GM12878 (cell line): ENCODE data around the gene ELK4. TPM values are rescaled to one million over a fixed set of nuclear protein-coding genes. Genes with fewer than 3 reads are reported as not detected.

Experiments
- ATAC-seq: fragments of 200-7000 bp; cut with Tn5 transposase; 3 replicates; pipeline ENCODE4 v1.9.1; 2020; ENCODE audit warnings: mild to moderate bottlenecking, moderate library complexity
- BruUV-seq: library from RNA; stranded (reverse); fragments of 400-500 nt; replicated peaks from 2 replicates; lab custom pipeline; 2021; lab: Mats Ljungman, UMichigan
- CTCF ChIA-PET: fragments of 300-600 bp; sonication (Branson Sonifier 250); formaldehyde crosslinking; extraction: SDS; loops from one replicate; lab custom pipeline; 2021; ENCODE audit warnings: inconsistent platforms; lab: Yijun Ruan, JAX
- POLR2A ChIA-PET: fragments of 350-600 bp; formaldehyde crosslinking; extraction: SDS; loops from one replicate; lab custom pipeline; 2021; ENCODE audit warnings: inconsistent platforms; lab: Charles Lee
- RAD21 ChIA-PET: fragments of 300-600 bp; sonication (Branson Sonifier 250); formaldehyde crosslinking; loops from one replicate; lab custom pipeline; 2023; ENCODE audit warnings: antibody characterized with exemption; ENCODE audit not compliant: unreplicated experiment; lab: Charles Lee
- SMC1A ChIA-PET: fragments of 300-600 bp; sonication (Branson Sonifier 250); formaldehyde crosslinking; loops from one replicate; lab custom pipeline; 2023; ENCODE audit not compliant: unreplicated experiment, uncharacterized antibody; lab: Charles Lee
- DNase-seq: peaks from one replicate; pipeline ENCODE4 v3.0.0-alpha.2; 2011; ENCODE audit warnings: low read depth, low spot score
- FAIRE-seq: peaks from 3 replicates; lab custom pipeline; 2011; peaks lifted over from hg19 to GRCh38; lab: Jason Lieb, UNC
- H2AFZ ChIP-seq: 2 replicates; pipeline ENCODE4 v1.6.0; 2011; ENCODE audit warnings: low read depth, low read length, control low read depth; ENCODE audit not compliant: control insufficient read depth
- H3K27ac ChIP-seq: 2 replicates; pipeline ENCODE4 v1.5.1; 2011; ENCODE audit warnings: control low read depth; ENCODE audit not compliant: control insufficient read depth, insufficient read depth
- H3K27me3 ChIP-seq, 2 experiments: replicated peaks in 1 of 2; 2 replicates each; pipeline versions ENCODE4 v1.6.0 to v1.6.1; 2011; ENCODE audit warnings: low read length in 1 of 2; ENCODE audit not compliant: control insufficient read depth in 2 of 2, insufficient read depth in 2 of 2
- H3K36me3 ChIP-seq, 2 experiments: 2 replicates each; pipeline ENCODE4 v1.5.1; 2011; ENCODE audit warnings: low read length in 1 of 2; ENCODE audit not compliant: control insufficient read depth in 2 of 2, insufficient read depth in 2 of 2
- H3K4me1 ChIP-seq: 2 replicates; pipeline ENCODE4 v1.6.1; 2011; ENCODE audit warnings: mild to moderate bottlenecking, low read length, moderate library complexity, mixed read lengths; ENCODE audit not compliant: control insufficient read depth, insufficient read depth
- H3K4me2 ChIP-seq: 2 replicates; pipeline ENCODE4 v1.6.0; 2011; ENCODE audit warnings: control low read depth; ENCODE audit not compliant: control insufficient read depth, insufficient read depth
- H3K4me3 ChIP-seq: fragments of 200-600 bp; sonication (generic); 2 replicates; pipeline ENCODE4 v1.5.1; 2016
- H3K79me2 ChIP-seq: 2 replicates; pipeline ENCODE4 v1.6.0; 2011; ENCODE audit warnings: low read length; ENCODE audit not compliant: control insufficient read depth, insufficient read depth
- H3K9ac ChIP-seq: 2 replicates; pipeline ENCODE4 v1.8.0; 2011; ENCODE audit warnings: low read length, control low read depth, mixed read lengths; ENCODE audit not compliant: control insufficient read depth, insufficient read depth
- H3K9me3 ChIP-seq: replicated peaks from 3 replicates; pipeline ENCODE4 v1.5.1; 2011; ENCODE audit warnings: mild to moderate bottlenecking, low read length; ENCODE audit not compliant: control insufficient read depth, insufficient read depth
- H4K20me1 ChIP-seq: 2 replicates; pipeline ENCODE4 v1.6.0; 2011; ENCODE audit not compliant: control insufficient read depth, insufficient read depth
- FOXK2 ChIP-seq: fragments of 450-650 bp; IDR thresholded peaks from 2 replicates; pipeline ENCODE4 v1.6.1; 2017; ENCODE audit warnings: mild to moderate bottlenecking, moderate library complexity
- MEF2A ChIP-seq: IDR thresholded peaks from 2 replicates; pipeline ENCODE4 v1.6.1; 2011; ENCODE audit warnings: low read depth, mild to moderate bottlenecking, low read length, moderate library complexity; ENCODE audit not compliant: insufficient read depth
- MYB ChIP-seq: fragments of 150-350 bp; IDR thresholded peaks from 2 replicates; pipeline ENCODE4 v1.6.1; 2014; ENCODE audit warnings: mild to moderate bottlenecking, low read depth, low read length, borderline replicate concordance
- NFYB ChIP-seq: IDR thresholded peaks from 2 replicates; pipeline ENCODE4 v1.6.1; 2011; ENCODE audit warnings: low read depth, mild to moderate bottlenecking, low read length, improper control_type of control experiment, moderate library complexity; ENCODE audit not compliant: insufficient read depth
- PAX5 ChIP-seq: IDR thresholded peaks from 2 replicates; pipeline ENCODE4 v1.6.1; 2011; ENCODE audit warnings: low read depth, low read length, borderline replicate concordance
- RAD21 ChIP-seq: IDR thresholded peaks from 2 replicates; pipeline ENCODE4 v1.6.1; 2011; ENCODE audit warnings: mild to moderate bottlenecking, low read depth, low read length, moderate library complexity; ENCODE audit not compliant: insufficient read depth
- RB1 ChIP-seq: fragments of 450-650 bp; formaldehyde crosslinking; IDR thresholded peaks from 2 replicates; pipeline ENCODE4 v1.6.1; 2017; ENCODE audit warnings: mild to moderate bottlenecking, borderline replicate concordance
- RUNX3 ChIP-seq: IDR thresholded peaks from 2 replicates; pipeline ENCODE4 v1.6.1; 2012; ENCODE audit warnings: low read length, inconsistent platforms
- SIX5 ChIP-seq: IDR thresholded peaks from 2 replicates; pipeline ENCODE4 v1.6.1; 2011; ENCODE audit warnings: mild to moderate bottlenecking, low read depth, low read length, moderate library complexity; ENCODE audit not compliant: severe bottlenecking
- WGBS: methylation state at CpG from one replicate; pipeline ENCODE4 v1.1.6; 2016; ENCODE audit warnings: low lambda C conversion rate; ENCODE audit not compliant: insufficient replicate concordance, insufficient coverage; ENCODE audit errors: missing lambda C conversion rate; 5-methylcytosine and 5-hydroxymethylcytosine counted together
- in situ Hi-C: fragments of 300-500 bp; cut with MboI; formaldehyde crosslinking; loops from 9 replicates; pipeline ENCODE4 v1.14.3; 2018; ENCODE audit warnings: mixed read lengths
- intact Hi-C: fragments of 100-400 bp; cut with micrococcal nuclease; formaldehyde crosslinking; loops from one replicate; pipeline ENCODE4 v1.14.2; 2022; ENCODE audit not compliant: unreplicated experiment
- polyA plus RNA-seq, 11 experiments: library from polyadenylated mRNA; depleted of rRNA in 4 of 11; unstranded in 6 of 11; stranded (reverse) in 5 of 11; fragments of >200 nt; fragmentation: Nextera tagmentation in 4 of 11; fragmentation: Illumina TruSeq in 1 of 11; extraction: Ambion mirVana in 4 of 11; extraction: Trizol in 1 of 11; gene quantifications; 1 replicate in 1 of 11; 2 replicates in 10 of 11; pipeline versions ENCODE4 v1.2.1 to v1.2.3, GENCODE V29; 2011 to 2016; ENCODE audit warnings: inconsistent platforms in 2 of 11, missing spikeins in 2 of 11, low read depth in 1 of 11
- total RNA-seq, 4 experiments: library from RNA; depleted of rRNA in 3 of 4; stranded (reverse); fragments of >200 nt in 3 of 4; fragmentation: Illumina TruSeq in 1 of 4; extraction: Trizol in 1 of 4; gene quantifications; 2 replicates each; pipeline versions ENCODE4 v1.2.1 to v1.2.3, GENCODE V29; 2013 to 2021
- TF ChIP-seq, protein P1 (sequence below): fragments of 450-650 bp; IDR thresholded peaks from 2 replicates; pipeline ENCODE4 v1.6.1; 2014; ENCODE audit warnings: mild to moderate bottlenecking
- TF ChIP-seq, protein P2 (sequence below): fragments of 450-650 bp; IDR thresholded peaks from 2 replicates; pipeline ENCODE4 v1.6.1; 2016; ENCODE audit warnings: mild to moderate bottlenecking

ELK4 gene
- total and polyA plus RNA-seq, 10 of the 15 experiments (the other 5 are each of a cell fraction or from before 2014, with no cell fraction given): 5.2 to 71.5 (median 18.5) TPM

DNA sequence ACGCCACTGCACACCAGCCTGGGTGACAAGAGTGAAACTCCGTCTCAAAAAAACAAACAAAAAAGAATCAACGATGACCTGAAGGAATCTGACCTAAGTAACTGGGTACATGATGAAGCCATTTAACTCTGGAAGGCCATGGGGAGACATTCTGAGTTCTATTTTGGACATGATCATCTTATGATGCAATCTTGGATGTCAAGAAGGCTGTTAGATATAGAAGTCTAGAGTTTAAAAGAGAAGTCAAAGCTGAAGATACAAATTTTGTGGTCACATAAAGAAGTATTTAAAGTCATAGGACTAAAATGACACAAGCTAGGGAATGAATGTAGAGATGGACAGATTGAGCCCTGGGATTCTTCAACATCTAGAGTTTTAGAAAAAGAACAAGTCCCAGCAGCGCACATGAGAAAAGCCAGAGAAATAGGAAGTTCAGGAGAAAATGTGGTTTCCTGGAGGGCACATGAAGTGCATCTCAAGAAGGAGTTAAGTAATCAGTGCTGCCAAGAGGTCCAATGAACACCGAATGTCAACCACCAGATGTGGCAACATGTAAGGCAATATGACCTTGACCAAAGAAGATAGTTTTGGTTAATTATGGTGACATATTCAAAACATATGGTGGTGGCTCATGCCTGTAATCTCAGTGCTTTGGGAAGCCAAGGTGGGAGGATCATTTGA, 26.8 kb downstream of the ELK4 start:
- H3K9me3 ChIP-seq: no peaks in the 10 kb centered on the region; the same call in 2 of the 3 replicates
- no peak for FAIRE-seq
- no peaks in the 10 kb centered on the region for H4K20me1 ChIP-seq
- TF ChIP-seq RUNX3: peak; percentile 52
- TF ChIP-seq, protein P1, sequence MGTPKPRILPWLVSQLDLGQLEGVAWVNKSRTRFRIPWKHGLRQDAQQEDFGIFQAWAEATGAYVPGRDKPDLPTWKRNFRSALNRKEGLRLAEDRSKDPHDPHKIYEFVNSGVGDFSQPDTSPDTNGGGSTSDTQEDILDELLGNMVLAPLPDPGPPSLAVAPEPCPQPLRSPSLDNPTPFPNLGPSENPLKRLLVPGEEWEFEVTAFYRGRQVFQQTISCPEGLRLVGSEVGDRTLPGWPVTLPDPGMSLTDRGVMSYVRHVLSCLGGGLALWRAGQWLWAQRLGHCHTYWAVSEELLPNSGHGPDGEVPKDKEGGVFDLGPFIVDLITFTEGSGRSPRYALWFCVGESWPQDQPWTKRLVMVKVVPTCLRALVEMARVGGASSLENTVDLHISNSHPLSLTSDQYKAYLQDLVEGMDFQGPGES: no peak
- TF ChIP-seq MEF2A: 0 out of 2 replicates have a peak, but pooled peaks have one; percentile 19
- H3K36me3 ChIP-seq: peaks cover 2 to 9% of the 10 kb centered on the region in 2 experiments
- H3K9ac ChIP-seq: no peak overlapping the region
- H3K79me2 ChIP-seq: peaks cover 1% of the 10 kb centered on the region
- no peak overlapping the region for H3K4me3 ChIP-seq
- no peaks in the 10 kb centered on the region for H3K27me3 ChIP-seq
- H3K27ac ChIP-seq: no peak overlapping the region
- WGBS: 61% methylated on average over 5 of the region's 5 CpGs
- intact Hi-C loops (no loop called here), in situ Hi-C loops (no loop called here)
- H3K4me1 ChIP-seq: peaks cover 17% of the 10 kb centered on the region
- ChIA-PET SMC1A (interaction anchor here (1.1 to 1.3 kb wide), 2 partner anchors 9 to 24 kb away, joined by 3 to 5 read pairs; no protein-coding TSS in a partner anchor), RAD21 (no interaction called here), POLR2A (no interaction called here), CTCF (interaction anchor here (1.3 kb wide), 1 partner anchor 13 kb away, joined by 3 read pairs; no protein-coding TSS in a partner anchor)
- no TSS peak for BruUV-seq
- no peak overlapping the region for H2AFZ ChIP-seq
- no peak for ATAC-seq
- DNase-seq: no peak
- no peak overlapping the region for H3K4me2 ChIP-seq

DNA sequence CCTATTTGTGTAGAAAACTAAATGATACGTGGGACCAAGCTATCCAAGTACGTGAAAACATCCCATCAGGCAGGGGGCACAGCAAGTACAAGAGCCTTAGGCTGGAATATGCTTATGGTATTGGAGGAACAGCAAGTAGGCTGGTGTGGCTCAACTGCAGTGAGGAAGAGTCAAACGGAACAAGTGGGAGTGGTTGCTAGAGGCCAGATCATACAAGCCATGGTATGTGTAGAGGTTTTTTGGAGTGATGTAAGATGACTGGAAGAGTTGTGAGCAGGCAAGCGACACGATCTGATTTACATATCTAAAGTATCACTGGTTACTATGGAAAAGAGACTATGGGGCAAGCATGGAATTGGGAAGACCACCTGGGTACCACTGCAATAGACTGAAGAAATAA, 27.8 kb downstream of the ELK4 start:
- Histone ChIP-seq H3K36me3 (peaks cover 2 to 14% of the 10 kb centered on the region in 2 experiments), H3K9ac (no peak overlapping the region), H3K27me3 (no peaks in the 10 kb centered on the region), H4K20me1 (no peaks in the 10 kb centered on the region), H3K79me2 (no peaks in the 10 kb centered on the region; the same call in 1 of the 2 replicates), H3K4me3 (no peak overlapping the region), H3K27ac (no peak overlapping the region), H3K4me1 (peaks cover 22% of the 10 kb centered on the region), H3K4me2 (no peak overlapping the region), H3K9me3 (no peaks in the 10 kb centered on the region; the same call in 2 of the 3 replicates), H2AFZ (no peak overlapping the region)
- intact Hi-C loops: no loop called here
- FAIRE-seq (no peak), ATAC-seq (no peak), DNase-seq (no peak)
- ChIA-PET SMC1A (no interaction called here), CTCF (no interaction called here), RAD21 (no interaction called here), POLR2A (interaction anchor here (0.9 kb wide), 1 partner anchor 28 kb away, joined by 3 read pairs; the partner anchor contains the start of gene ELK4)
- BruUV-seq: no TSS peak
- WGBS: 93% methylated on average over 5 of the region's 5 CpGs
- in situ Hi-C loops: no loop called here
- TF ChIP-seq MYB: no peak
- no peak for TF ChIP-seq RAD21
- TF ChIP-seq MEF2A: no peak
- no peak for TF ChIP-seq NFYB
- TF ChIP-seq, protein P2, sequence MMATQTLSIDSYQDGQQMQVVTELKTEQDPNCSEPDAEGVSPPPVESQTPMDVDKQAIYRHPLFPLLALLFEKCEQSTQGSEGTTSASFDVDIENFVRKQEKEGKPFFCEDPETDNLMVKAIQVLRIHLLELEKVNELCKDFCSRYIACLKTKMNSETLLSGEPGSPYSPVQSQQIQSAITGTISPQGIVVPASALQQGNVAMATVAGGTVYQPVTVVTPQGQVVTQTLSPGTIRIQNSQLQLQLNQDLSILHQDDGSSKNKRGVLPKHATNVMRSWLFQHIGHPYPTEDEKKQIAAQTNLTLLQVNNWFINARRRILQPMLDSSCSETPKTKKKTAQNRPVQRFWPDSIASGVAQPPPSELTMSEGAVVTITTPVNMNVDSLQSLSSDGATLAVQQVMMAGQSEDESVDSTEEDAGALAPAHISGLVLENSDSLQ: no peak
- TF ChIP-seq PAX5: no peak
- TF ChIP-seq FOXK2: no peak
- no peak for TF ChIP-seq SIX5
- TF ChIP-seq RB1: no peak
